ENCODE results near the gene EME1. TPM values are rescaled to one million over a fixed set of nuclear protein-coding genes. Genes with fewer than 3 reads are reported as not detected.
"Not testable (repeated sequence)": the region's sequence is repeated elsewhere in the genome, so short reads cannot be mapped to it uniquely, and the experiment has no call there.

Gene EME1
- total RNA-seq, 2 donors from 2014 or later, result 0.24 to 1.3 TPM

DNA sequence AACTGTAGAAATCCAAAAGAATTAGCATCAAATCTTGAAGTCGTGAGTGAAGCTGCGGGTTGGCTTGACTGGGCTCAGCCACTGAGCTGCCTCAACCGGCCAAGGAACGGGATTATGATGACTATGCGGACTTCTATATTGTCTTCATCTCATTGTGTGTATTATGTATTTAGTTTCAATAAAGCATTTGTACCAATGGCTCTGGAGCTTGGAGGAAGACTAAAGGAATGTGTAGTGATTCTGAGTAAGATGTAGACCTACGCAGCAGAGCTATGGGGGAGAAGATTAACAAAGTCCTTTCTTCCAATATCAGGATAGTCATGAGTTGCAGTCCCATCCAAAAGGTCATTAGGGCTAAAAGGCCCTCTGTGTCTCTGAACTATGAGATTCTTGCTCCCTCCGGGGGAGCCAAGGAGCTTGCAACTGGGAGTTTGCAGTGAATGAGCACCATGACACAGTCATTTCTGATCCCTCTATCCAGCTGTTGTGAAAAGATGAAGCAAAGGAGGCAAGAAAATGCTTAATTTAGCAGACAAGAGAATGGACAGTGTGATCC is 8.3 kb downstream of the EME1 start:
- DNase-seq (no peak), ATAC-seq (no peak)
- intact Hi-C loops (cut with DNase I), result no loop called here

DNA sequence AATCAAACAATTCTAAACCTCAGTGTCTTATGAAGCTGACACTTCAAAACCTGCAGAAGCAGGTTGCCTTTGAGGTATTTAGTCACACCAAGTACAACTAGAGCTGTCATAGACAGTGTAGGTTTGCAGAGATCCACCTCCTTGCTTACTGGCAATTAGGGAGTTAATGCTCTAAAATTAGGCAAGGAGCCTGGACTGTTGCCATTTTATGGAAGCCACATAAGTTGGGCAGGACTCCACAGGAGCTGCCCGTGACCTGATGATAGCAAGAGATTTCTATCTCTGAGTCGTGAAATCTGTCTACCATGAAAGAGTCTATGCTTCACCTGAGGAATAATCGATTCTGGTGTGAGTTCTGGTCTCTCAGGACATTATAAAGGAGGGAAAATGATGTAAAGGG is 8.9 kb downstream of the EME1 start:
- ATAC-seq, result no peak
- no peak for DNase-seq
- intact Hi-C loops (cut with DNase I), result no loop called here

DNA sequence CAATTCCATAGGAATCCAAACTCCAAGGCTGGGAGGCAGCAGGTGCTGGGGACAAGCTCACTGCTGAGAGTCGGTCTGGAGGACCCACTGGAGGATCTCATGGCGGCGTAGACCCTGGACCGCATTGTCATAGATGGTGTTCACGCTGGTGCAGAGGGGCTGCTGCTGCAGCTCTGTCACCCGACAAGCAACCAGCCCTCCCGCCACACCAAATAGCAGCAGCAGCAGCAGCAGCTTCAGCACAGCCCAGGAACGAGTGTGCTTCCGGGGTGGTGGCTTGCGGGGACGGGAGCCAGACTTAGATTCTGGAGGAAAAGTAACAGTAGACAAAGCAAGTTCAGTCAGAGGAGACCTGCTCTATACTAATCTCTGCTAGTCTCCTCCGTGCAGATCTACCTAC is 9.9 kb downstream of the EME1 start:
- ATAC-seq (no peak), DNase-seq (no peak)
- intact Hi-C loops (cut with DNase I), result no loop called here

DNA sequence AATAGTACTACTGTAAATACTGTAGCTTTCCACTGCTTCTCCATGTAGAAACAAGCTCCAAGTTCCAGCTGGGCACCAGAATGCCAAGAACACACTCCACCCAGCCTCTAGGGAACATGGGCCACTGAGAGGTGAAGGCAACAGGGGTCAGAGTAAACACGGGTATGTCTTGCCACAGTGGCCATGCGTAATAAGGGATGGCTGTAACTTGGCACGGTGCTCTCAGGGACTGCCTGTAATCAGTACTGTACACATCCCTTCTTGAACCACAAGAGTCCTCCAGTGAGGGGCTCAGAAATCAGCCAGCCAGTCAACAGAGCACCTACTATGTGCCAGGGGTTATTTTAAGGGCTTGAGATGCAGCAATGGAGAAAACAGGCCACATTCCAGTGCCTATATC is 13.5 kb downstream of the EME1 start:
- intact Hi-C loops (cut with DNase I), result no loop called here

DNA sequence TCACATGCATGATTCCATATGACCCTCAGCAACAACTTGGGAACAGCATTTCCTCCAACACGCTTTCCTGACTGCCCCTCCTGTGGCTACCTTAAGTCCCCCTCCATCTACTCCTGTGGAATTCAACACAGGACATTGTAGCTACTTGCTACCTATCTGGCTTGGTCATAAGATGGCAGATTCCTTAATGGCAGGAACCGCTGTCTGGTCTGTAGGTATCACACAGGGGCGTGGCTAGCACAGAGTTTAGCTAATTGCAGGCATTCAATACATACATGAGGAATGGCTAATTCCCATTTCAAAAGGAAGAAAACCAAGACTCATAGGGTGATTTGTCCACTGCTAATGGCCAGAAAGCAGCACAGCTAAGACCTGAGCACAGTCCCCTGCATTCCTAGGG is 15.7 kb downstream of the EME1 start:
- DNase-seq, result no peak
- intact Hi-C loops (cut with DNase I), result no loop called here
- ATAC-seq, result no peak

More for the DNA sequence above, 13.5 kb downstream of the EME1 start:
- DNase-seq (no peak), ATAC-seq (peak in 1 of 2 donors; percentile 59)

DNA sequence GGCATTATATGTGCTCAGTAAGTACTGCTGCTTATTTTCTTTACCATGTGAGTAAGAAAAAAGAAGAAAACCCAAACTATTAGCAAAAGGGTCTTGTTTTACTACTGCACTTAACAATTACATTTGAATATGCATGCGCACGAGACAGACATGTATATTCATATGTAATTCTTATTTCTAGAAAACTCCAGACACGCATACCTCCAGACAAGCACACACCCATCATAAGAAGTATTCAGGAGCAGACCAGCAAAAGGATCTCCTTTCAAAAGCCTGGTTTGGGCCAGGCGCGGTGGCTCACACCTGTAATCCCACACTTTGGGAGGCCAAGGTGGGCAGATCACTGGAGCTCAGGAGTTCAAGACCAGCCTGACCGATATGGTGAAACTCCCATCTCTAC is 16.5 kb downstream of the EME1 start:
- no peak for ATAC-seq
- DNase-seq, result no peak
- intact Hi-C loops (cut with DNase I), result no loop called here

DNA sequence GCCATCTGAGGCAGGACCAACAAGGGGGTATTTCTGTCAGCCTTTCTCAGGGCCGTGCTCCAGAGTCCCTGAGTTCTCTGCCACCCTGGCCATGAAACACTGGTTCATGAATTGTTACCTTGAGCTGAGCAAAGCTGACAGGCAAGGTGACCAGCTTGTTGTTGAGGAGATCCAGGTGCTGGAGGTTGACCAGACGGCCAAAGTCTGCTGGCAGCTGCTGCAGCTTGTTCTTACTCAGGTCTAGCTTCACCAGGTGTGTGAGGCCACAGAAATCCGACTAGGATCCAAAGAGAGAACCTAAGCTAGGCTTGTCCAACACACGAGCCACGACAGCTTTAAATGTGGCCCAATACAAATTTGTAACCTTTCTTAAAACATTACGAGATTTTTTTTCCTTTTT is 19.6 kb downstream of the EME1 start:
- ATAC-seq (no peak), DNase-seq (no peak)
- intact Hi-C loops (cut with DNase I), result no loop called here

DNA sequence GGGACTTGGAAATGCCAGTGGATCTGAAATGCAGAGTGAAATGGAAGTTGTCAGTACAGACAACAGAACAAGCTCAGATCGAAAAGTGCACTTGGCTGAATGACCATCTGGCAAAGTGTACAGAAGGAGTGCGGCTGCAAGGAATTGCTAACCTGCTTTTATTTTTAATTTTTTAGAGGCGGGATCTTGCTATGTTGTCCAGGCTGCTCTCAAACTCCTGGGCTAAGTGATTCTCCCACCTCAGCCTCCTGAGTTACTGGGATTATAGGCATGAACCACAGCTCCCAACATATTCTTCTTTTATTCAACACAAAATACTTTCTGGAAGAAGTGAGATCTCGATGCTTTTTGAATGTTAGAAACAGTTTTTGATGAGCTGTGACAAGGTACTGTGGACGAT is 20.7 kb downstream of the EME1 start:
- DNase-seq (no peak), ATAC-seq (no peak)
- intact Hi-C loops (cut with DNase I), result no loop called here

DNA sequence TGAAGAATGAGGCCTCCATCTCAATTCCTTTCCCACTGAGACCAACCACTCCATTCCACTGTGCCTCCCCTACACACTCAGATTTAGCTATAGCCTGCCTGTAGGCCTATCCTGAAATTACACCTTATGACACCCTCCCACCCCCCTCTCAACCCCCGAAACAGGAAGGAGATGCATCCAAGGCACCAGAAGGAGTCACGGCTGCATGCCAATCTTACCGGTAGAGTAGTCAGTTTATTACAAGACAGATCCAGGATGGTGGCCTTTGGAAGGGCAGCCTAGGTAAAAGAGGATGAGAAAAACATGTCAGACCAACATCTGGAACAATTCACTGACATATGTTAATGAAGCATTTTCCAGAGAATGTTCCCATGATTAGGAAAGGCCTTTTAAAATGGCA is 21.7 kb downstream of the EME1 start:
- no peak for DNase-seq
- ATAC-seq, result no peak
- intact Hi-C loops (cut with DNase I), result no loop called here

DNA sequence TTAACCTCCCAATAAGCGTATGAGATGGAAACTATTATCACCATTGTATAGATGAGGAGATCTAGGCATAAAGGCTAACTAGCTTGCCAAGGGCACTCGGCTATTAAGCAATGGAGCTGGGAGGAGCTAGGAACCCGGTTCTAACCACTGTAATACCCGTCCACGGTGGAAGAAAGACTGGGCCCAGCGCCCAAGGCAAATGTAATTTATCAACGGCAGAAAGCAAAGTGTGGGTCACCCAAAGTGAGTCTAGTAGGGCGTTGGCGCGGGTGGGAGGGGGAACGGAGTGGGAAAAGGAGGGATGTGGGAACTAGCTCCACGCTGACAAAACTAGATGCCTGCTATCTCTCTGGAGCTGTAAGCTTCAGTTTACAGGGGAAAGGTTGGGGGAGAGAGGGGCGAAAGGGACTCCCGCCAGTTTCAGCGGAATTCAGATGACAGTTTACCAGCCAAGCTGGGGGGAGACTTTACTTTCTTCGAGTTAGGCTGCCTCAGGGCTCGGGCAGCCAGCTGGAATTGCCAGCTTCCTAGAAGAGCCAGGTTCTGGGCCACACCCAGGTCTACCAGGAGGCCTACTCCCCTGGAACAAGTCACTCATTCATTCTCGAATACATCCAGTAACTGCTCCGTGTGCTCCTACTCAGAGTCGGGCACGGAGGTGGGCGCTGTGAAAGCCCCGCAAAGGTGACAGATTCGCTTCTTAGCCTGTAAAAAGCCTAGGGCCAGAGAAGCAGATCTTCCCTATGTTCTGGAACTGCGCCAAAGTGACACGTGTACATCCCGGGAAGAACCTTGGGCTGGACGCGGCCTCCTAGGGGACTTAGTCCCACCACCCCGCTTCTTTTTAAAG is 23.5 kb downstream of the EME1 start:
- ATAC-seq (peak; percentile 53 to 76), DNase-seq (peak; percentile 72)
- intact Hi-C loops (cut with DNase I), result no loop called here

DNA sequence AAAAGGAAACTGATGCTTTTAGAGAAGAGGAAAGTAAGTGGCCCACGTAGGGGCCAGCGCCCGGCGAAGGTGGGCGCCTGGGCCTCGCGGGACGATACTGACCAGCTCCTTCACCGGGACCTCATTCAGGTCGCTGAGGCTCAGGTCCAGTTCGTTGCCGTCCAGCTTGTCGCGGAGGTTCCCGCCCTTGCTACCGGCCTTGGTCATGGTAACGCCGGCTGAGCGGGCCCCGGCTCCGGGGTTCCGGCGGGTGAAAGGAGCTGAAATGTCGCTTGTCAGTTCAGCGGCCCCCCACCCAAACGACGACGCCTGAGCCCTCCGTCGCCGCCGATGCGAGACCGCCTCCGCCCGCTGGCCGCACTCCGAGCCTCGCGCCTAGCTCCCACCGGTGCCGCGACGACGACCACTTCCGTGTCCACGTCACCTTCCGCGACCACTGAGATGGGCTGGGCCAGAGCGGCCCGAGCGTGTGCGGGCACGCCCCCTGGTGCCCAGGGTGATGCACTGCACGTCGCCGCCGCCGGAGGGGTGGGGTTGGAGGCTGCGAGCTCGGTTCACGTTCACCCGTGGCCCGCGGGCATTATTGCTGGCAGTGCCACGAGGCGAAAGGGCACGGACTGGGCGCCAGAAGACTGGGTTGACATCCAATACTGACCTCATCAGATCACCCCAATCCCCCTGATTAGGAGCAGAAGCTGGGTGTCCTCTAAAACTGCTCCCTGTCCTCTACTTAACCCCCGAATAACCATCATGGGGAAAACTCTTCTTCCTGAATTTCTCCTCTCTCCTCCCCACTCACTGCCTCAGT is 24.3 kb downstream of the EME1 start, which contains the start of gene LRRC59:
LRRC59 (minus strand) TSS at position 413 of the 808 bp plus-strand sequence; CDS start at position 207, 206 bp downstream.
- intact Hi-C loops (cut with DNase I), result no loop called here
- DNase-seq, result peak; percentile 94
- peak; percentile 96 to 97 for ATAC-seq

DNA sequence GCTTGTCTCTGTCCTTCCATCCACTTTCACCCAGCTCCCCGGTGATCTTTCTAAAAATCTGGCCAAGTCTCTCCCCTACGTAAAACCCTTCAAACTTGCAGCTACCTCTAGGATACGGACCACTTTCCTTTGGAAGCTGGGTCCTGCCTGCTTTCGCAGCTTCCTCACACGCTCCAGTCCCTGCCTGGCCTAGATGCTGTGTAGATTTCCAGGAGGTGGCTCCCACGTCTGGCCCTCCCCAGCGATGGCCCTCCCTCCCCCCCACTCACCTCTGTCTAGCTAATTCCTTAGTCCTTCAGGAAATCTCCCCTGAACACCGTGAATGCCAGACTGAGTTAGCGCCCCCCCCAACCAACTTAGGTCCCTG is 24.9 kb downstream of the EME1 start:
- intact Hi-C loops (cut with DNase I), result no loop called here
- ATAC-seq, result no peak
- no peak for DNase-seq

DNA sequence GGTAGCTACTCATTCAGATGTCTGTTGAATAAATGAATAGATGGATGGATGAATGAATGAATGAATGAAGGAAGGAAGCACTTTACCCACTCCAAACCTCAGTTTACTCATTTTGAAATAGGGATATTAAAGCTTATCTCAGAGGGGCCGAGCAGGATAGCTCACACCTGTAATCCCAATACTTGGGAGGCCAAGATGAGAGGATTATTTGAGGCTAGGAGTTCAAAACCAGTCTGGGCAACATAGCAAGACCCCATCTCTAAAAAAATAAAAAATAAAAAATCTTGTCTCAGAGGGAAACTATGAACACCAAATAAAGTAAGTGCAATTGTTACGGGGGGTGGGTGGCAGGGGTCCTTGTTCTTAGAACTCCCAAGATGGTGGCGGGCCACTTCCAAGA is 25.6 kb downstream of the EME1 start:
- DNase-seq; ATAC-seq; intact Hi-C loops (cut with DNase I): not testable (repeated sequence)

DNA sequence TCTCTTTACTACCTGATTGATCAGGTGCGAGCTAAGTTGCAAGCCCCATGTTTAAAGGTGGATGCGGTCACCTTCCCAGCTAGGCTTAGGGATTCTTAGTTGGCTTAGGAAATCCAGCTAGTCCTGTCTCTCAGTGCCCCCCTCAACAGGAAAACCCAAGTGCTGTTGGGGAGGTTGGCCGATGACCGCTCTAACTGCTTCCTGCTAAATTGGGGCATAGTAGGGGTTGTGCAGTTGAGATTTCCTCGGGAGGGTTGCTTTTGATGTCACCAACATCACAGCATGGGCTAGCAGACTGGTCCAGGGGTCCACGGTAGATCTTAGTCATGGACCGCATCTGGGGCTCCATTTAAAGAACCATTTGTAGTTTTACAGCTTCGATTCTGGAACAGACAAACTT is 26.6 kb downstream of the EME1 start:
- intact Hi-C loops (cut with DNase I); DNase-seq; ATAC-seq: not testable (repeated sequence)

DNA sequence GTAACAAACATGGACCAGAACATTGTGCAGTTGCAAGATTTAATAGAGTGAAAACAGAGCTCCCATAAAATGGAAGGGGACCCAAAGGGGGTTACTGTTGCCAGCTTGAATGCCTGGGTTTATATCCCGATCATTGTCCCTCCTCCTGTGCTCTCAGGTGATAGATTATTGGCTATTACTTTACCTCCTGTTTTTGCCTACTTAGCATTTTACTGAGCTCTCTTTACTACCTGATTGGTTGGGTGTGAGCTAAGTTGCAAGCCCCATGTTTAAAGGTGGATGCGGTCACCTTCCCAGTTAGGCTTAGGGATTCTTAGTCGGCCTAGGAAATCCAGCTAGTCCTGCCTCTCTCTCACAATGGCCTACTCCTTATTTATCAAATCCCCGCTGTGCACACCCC is 32.3 kb downstream of the EME1 start:
- intact Hi-C loops (cut with DNase I); DNase-seq; ATAC-seq: not testable (repeated sequence)

DNA sequence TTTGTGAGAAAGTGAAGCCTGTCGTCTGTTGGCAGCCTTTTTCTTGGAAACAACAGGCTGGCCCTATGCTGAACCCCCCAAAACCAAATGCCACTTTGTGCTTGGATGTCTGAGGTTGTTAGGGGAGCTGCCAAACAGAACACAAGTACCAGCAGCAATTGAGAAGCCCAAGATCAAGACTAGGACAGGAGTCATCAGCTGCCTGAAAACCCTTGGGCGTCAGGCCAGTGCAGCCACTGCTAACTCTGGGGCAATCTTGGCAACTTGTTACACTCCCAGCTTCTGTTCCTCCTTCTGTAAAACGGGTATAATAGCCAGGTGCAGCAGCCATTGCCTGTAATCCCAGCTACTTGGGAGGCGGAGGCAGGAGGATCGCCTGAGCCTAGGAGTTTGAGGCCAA is 33.5 kb downstream of the EME1 start:
- ATAC-seq, result peak in 1 of 2 donors; percentile 70
- no peak for DNase-seq
- intact Hi-C loops (cut with DNase I), result no loop called here

DNA sequence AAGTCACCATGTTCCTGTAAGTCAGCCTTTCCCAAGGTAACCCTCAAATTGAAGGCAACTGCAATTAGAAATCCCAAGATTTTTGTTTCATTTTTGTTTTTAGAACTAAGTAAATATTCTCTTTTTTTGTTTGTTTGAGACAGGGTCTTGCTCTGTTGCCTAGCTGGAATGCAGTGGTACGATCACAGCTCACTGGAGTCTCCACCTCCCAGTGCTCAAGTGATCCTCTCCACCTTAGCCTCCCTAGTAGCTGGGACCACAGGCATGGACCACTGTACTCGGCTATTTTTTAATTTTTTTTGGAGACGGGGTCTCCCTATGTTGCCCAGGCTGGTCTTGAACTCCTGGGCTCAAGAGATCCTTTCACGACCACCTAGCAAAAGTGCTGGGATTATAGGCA is 34.9 kb downstream of the EME1 start:
- intact Hi-C loops (cut with DNase I), result no loop called here
- ATAC-seq (no peak), DNase-seq (no peak)

DNA sequence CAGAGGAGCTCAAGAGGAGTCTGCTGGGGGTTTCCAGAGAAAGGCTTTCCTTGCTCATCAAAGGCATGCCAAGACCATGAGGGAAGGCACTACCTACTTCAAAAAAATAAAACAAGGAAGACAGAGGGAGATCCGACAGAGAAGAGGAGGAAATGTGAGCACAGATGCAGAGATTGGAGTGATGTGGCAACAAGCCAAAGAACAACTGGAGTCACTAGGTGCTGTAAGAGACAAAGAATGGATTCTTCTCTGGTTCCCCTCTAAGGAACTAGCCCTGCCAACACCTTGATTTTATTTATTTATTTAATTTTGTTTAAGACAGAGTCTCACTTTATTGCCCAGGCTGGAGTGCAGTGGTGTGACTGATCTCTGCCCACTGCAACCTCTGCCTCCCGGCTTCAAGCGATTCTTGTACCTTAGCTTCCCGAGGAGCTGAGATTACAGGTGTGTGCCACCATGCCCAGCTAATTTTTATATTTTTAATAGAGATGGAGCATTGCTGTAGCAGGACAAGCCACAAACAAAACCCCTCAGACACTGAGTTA is 39.2 kb downstream of the EME1 start:
- intact Hi-C loops (cut with DNase I), result no loop called here

DNA sequence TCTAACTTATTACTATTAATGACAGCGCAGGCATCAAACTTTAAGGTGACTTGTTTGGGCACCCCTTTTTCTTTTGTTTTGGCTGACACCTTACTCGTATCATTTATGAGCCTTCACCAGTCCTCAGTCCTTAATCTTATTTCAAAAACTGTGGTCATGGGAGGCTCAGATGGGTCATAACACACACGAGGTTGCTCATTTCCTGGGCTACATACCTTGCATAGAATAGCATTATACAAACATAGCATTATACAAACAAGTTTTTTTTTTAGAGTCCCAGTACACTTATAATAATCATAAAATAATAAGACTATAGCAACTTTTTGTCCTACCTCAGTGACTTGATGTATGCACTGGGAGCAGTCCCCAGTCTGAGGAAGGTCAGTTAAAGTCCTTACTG is 41.8 kb downstream of the EME1 start:
- DNase-seq (no peak), ATAC-seq (no peak)
- intact Hi-C loops (cut with DNase I), result no loop called here

More for the DNA sequence above, 39.2 kb downstream of the EME1 start:
- ATAC-seq (no peak), DNase-seq (no peak)

DNA sequence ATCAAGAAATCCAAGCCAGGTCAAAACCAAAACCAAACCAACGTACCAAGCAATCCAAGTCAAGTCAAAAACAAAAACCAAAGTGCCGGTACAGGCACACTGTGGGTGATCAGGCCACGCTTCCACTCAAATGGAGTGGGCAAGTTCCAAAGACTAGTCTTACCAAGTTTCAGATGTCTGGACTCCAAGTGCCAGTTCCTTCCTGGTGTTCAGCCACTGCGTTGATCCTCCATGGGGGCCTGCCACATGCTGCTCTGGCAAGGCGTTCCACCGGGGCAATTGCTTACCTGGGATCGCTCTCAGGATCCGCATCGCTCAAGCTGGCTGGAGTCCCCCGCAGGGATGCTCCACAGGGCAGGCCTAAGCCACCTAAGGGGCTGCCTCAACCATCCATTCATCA is 46.5 kb downstream of the EME1 start:
- intact Hi-C loops (cut with DNase I); ATAC-seq; DNase-seq: not testable (repeated sequence)

Data from left cardiac atrium (tissue), 4 donors.